Amniotic stem cell (primary cell): ENCODE results near the gene NRXN2.

Experiments
- DNase-seq: peaks from one replicate; lab custom pipeline; 2025; lab: John Stamatoyannopoulos, UW

The NRXN2 gene

GRCh38 chr11:64649291-64649697, 73.7 kb downstream of the NRXN2 start:
- no peak for DNase-seq

GRCh38 chr11:64648551-64648950, 74.4 kb downstream of the NRXN2 start:
- no peak for DNase-seq

DNA sequence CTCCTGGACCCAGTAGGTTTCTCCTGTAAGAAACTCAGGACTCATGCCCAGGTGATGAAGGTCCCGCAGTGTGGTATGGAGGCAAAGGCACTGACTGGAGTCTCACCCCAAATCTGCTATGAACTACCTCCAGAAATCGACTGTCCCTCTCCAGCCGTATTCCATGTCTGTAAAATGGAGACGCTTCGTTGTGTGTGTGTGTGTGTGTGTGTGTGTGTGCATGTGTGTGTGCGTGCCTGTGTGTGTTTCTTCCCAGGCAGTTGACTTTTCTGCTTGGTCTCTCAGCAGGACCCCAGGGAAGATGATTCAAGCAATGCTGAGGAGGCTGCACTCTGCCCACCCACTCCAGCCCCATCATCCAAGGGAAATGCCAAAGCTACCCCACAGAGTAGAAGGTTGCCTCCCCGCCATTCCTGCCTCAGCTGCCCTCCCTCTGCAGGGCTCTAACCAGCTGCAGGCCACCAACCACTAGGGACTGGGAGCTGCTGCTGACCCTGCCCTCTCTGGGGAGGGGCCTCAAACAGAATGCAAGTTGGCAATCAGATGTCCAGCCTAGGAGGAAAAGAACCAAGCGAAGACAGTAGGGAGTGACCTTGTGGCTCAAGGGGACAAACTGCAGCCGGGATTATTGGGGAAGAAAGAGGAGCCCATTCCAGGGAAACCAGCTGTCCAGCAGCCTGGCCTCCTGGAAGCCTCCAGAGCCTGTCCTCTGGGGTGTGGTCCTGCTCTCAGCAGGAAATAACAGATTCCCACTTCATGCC, 75.8 kb downstream of the NRXN2 start:
- DNase-seq, result no peak

- no peak for DNase-seq
Observed at GRCh38 chr11:64644647-64645275, 78.2 kb downstream of the NRXN2 start.

DNA sequence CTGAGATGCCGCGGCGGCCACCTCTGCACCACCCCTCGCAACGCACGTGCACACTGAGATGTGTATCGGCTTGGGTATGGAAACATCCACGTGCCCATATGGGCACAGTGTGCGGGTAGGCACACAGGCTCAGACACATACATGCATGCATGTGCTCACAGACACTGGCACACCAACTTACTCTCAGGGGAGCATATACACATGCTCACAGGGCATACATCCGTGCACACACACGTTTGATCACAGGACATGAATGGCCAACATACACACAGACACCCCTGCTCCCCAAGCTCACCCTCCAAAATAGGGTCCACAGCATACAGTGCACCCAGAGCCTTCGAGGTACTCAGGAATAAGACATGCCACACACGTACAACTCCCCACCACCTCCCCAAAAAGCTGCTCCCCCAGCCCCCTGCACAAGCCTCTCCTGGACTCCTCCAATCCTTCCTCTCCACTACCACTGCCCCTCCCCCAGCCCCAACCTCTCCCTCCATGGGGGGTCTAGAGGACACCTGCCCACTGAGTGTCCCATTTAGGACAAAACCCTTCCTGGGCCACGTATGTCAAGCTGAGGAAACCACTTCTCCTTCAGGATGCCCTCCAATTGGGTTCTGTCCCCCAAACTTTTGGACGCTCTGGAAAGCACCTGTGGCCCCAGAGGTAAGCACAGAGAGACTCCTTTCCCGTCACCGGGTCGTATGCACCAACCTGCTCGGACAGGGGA, 78.9 kb downstream of the NRXN2 start:
- DNase-seq, result no peak

DNA sequence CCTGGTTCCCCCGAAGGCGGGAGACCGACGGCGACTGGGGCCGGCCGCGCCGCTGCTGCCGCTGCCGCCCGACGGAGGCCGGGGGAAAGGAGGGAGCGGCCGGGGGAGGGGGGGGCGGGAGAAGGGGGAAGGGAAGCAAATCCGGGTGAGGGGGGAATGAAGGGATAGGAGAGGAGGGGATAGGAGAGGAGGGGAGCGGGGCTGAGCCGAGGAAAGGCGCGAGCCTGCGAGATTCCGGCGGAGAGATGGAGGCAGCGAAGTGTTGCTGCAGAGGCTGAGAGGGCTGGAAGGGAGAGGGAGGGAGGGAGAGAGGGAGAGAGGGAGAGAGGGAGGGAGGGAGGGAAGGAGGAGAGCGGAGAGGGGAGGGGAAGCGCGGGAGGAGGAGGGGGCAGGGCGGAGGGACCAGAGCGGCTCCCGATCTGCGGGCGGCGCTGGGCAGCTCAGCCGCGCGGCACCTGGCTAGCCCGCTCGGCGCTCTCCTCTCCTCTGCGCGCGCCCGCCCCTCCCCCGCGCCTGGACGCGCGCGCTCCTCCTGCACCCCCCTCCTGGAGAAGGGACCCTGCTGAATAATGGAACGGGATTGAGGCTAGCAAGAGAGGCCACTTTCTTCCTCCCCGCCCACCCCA, 79.6 kb downstream of the NRXN2 start:
- no peak for DNase-seq

- no peak for DNase-seq
Observed at GRCh38 chr11:64642871-64643255, 80.1 kb downstream of the NRXN2 start.

DNA sequence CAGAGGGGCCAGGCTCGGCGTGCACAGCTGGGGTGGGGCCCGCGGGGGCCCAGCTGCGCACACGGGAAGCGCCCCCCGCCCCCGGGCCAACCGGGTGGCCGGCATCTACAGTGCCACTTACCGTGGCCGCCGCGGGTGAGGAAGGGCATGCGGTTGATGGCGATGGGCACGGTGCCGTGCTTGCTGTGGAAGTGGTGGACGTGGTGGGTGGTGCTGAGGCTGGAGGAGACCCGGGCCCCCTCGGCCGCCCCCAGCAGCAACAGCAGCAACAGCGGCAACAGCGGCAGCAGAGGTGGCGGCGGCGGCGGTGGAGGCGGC, 80.6 kb downstream of the NRXN2 start:
- DNase-seq, result no peak

DNA sequence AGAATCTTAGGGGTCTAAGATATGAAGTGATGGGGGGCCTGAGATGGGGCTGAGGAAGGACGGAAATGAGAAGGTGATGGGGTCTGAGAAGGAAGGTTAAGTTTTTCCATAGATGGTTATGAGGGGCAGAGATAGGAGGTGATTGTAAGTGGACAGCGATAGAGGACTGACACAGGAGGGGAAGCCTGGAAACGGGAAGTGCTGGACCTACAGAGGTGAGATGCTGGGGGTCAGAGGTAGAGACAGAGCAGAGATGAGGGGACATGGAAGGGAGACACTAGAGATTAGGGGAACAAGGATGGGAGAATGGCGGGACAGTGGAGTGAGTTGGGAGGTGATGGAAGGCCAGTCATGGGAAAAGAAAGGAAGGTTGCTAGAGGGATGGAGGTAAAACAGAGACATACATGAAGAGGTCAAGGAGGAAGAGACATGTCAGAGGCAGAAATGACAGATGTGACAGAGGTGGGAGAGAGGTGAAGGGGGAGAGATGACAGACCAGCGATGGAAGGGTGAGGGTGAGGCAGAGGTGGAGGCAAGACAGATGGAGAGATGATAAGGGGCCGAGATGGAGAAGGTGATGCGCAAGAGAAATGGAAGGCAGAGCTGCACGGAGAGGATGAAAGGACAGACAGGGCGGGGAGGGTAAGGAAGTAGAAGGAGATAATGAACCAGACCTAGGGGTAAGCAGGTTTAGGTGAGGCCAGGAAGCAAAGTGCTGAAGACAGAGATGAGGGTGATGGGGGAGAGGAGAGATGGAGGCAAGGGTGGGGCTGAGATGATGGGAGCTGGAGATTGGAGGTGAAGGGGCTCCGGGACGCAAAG, 81.2 kb downstream of the NRXN2 start:
- DNase-seq, result no peak

DNA sequence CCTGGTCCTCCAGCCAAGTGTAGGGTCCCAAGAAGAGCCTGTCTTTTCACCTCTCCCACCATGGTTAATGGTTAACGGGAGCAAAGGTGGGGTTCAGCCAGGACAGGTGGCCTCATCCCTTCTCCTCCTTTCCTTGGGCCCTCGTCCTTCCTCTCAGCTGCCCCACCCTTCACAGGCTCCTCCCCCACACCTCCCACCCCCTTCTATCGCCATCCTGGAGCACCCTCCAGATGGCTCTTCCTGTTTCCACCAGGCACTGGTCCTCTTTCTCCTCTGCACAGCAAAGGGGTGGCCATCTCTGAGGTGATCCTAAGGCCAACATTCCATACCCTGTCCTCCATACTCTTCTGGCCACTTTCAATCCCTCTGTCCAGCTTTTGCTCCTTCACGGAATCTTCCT, 83.1 kb downstream of the NRXN2 start:
- no peak for DNase-seq

DNA sequence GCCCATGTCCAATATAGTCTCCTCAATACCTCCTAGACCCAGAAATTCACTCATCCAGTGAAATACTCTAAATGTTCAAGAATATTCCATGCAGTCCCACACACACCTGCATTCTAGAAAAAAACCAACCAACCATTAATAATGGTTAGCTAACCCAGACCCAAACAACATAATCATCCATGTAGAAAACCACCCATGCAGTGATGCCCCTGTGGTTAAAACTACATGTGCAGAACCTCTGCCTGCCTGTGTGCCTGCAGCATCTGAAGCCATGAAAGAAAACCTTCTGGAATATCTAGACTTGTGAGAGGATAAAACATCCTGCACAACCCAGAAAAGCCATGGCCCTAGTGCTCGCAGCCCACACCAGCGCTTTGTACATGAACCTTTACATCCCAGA, 84.2 kb downstream of the NRXN2 start:
- no peak for DNase-seq

GRCh38 chr11:64638018-64638665, 84.9 kb downstream of the NRXN2 start:
- no peak for DNase-seq

- no peak for DNase-seq
Observed at GRCh38 chr11:64637334-64638017, 85.5 kb downstream of the NRXN2 start.

- no peak for DNase-seq
Observed at GRCh38 chr11:64633555-64634159, 89.3 kb downstream of the NRXN2 start.

DNA sequence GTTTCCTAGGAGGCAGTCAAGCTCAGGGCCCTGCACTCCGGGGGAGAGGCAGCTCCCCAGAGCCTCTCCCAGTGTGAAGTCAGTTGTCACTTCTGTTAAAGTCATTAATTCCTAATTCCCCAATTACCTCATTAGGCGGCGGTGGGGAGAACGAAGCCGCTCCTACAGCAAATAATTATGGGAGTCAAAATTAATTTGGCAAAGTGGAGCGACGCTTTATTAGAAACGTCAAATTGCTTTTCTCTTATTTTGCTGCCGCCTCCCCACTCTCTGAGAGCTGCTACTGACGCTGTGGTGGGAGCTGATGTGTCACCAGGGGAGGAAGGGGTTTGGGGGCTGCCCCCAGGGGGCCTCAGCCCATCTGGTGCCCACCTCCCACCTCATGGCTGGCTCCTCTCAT, 90.3 kb downstream of the NRXN2 start:
- DNase-seq, result no peak

GRCh38 chr11:64632237-64632636, 90.8 kb downstream of the NRXN2 start:
- DNase-seq, result no peak

- DNase-seq, result no peak
Observed at GRCh38 chr11:64631675-64632074, 91.3 kb downstream of the NRXN2 start.

- no peak for DNase-seq
Observed at GRCh38 chr11:64629796-64630562, 93.0 kb downstream of the NRXN2 start.

DNA sequence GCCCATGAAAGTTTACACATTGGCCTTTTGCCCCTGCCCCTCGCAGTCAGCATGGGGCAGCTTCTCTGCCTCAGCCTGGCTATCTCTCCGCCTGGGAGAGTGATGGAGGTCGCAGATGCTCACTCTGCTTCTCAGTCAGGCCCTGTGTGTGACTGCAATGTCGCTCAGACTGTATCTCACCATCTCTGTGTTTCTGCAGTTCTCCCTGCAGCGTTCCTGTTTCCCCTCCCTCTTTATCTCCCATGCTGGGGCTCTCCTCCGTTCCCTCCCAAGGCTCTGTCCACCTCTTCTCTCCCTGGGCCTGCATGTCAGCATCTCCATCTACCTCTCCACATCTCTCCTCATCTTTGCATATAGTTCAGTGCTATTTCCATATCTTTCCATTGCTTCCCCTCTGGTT, 93.9 kb downstream of the NRXN2 start:
- DNase-seq, result no peak

DNA sequence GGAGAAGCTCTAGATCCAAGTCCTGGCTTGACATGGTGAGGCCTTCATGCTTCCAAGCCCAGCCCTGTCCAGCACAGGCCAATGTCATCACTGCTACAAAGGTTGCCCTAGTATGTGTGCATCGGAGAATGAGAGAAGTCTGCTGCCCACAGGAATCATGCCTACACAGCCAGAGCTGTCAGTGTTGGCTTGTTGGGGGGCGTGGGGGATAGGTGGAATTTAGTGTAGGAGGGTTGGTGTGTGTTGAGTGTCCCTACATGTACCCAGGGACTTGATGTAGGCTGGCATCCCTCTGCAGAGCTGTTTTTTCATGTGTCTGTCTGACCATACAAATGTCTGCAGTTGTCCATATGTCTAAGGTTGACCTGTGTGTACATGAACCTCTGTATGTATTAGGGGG, 94.4 kb downstream of the NRXN2 start:
- no peak for DNase-seq
